Stimulated activated CD4-positive, alpha-beta T cell treated with anti-CD3 and anti-CD28 coated beads, Interleukin-15, amount 100 ng/mL, for 48 hours (primary cell): ENCODE results near the gene AKNA.

ENCODE experiments used
- DNase-seq, 2 donors: peaks; one replicate each; pipeline ENCODE4 v3.0.0-alpha.2; 2020; ENCODE audit warnings: low read depth in 2 of 2

The AKNA gene

DNA sequence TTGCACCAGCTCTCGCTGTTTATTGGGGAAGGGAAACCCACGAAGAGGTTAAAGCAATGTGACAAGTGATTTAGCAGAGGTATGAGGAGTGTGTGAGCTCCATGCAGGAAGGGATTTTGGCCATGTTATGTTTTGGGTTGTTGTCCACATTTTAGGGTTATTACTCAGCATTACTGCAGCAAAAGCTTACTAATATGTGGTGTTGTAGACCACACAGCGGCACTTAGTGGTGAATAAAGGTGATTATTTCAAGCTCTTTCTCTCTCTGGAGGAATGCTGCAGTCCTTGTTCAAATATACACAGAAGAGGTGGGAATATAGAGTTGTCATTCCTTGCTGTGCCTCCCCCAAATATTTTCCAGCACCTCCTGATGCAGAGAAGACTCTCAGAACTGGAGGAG is 29.7 kb upstream of the AKNA start:
- no peak for DNase-seq

GRCh38 chr9:114416906-114417305 is 29.1 kb upstream of the AKNA start:
- no peak for DNase-seq

- DNase-seq, result no peak
These were observed 28.5 kb upstream of the AKNA start for GRCh38 chr9:114416290-114416689.

GRCh38 chr9:114414346-114414745 is 26.6 kb upstream of the AKNA start:
- no peak for DNase-seq

GRCh38 chr9:114413861-114414301 is 26.1 kb upstream of the AKNA start:
- no peak for DNase-seq

- no peak for DNase-seq
These were observed 24.4 kb upstream of the AKNA start for GRCh38 chr9:114412048-114412683.

- no peak for DNase-seq
These were observed 23.7 kb upstream of the AKNA start for GRCh38 chr9:114411452-114411851.

DNA sequence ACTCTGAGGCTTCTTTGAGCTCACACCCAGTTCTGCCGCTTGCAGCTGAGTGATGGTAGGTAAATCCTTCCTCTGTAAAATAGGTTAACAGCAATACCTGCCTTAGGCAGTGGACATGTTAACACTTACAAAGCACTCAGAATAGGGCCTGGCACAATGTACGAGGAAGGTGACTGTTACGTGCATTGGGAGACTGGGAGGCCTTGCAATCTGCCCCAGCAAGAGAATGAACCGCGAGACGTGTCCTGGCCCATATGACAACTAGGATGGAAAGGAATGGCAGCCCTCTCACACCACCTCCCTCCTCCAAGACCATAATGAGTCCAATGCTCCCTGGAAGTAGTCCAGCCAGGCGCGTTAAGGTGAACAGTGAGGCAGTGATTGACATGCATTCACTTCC is 23.1 kb upstream of the AKNA start:
- no peak for DNase-seq

GRCh38 chr9:114409842-114410241 is 22.1 kb upstream of the AKNA start:
- no peak for DNase-seq

GRCh38 chr9:114409103-114409780 is 21.5 kb upstream of the AKNA start:
- DNase-seq, result no peak

- no peak for DNase-seq
These were observed 20.9 kb upstream of the AKNA start for GRCh38 chr9:114408645-114409044.

- no peak for DNase-seq
These were observed 20.1 kb upstream of the AKNA start for GRCh38 chr9:114407889-114408288.

DNA sequence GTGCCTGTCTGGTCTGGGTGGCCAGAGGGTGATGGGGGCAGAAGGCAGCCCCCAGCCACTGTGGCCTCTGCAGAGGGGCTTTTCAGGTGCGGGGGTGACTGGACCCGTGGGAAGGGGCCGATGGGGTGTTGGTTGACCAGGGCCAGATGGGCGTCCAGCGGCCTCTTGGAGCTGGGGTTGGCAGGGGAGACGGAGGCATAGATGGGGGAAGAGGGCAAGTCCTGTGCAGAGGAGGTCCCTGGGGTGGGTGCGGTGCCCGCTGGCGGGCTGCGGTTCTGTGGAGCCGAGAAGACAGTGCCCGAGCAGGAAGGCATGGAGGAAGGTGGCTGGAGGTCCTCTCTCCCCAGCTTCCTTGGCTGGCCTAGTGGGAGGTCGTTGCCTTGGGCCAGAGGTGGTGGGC is 18.7 kb upstream of the AKNA start:
- DNase-seq, result no peak

DNA sequence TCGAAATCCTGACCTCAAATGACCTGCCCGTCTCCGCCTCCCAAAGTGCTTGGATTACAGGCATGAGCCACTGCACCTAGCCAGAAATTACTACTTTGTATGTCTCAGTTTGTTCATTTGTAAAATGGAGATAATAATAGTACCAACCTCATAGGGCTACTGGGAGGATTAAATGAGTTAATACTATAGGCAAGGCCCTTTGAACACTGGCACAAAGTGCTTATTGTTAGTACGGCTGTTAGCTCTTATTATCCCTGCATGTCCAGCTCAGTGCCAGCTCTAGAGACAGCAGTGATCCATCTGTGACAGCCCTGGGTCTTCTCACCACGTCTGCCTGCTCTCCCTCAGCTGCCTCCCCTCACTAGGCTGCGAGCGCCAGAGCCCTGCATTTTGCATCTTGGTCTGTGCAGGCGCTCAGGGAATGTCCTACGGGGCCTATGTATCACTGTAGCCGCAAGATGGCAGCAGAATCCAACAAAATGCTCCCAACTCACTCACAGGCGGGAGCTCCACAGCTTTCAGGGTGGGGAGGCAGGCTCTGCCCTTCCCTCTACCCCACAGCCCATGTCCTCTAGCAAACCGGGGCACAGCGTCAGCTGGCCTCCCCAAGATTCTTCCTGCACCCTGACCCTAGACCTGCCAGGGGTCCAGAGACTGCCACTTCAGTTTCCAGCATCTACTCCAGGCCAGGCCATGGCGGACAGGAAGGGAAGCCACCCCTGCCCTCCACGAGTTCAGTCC is 17.7 kb upstream of the AKNA start:
- peak; percentile 56 to 73 for DNase-seq

- DNase-seq, result no peak
These were observed 16.7 kb upstream of the AKNA start for GRCh38 chr9:114404531-114404930.

DNA sequence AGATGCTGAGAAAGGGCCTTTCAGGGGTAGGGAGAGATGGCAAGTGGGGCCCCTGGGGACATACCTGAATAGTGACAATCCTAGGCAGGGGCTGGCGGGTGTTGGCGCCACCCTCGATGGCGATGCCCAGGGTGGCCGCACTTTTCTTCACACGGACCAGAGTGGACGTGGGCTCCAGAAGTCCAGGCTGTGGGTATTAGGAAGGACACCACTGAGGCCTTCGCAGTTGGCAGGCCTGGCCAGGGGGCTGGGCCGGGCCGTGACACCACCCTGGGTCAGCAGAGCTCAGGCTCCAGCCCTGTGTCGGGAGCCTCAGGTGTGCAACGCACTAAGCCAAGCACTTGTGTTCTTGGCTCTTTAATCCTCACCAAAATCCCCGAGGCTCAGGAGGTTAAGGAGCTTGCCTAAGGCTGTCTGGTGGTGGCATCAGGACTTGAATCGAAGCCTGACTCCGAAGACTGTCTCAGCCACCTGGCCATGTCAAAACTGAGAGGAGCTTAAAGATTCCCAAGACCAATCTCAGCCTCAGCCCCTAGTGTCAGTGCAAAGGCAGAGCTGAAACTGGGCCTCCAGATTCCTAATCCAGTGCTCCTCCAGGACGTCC is 15.5 kb upstream of the AKNA start:
- DNase-seq, result no peak

- no peak for DNase-seq
These were observed 13.6 kb upstream of the AKNA start for GRCh38 chr9:114401344-114401743.

DNA sequence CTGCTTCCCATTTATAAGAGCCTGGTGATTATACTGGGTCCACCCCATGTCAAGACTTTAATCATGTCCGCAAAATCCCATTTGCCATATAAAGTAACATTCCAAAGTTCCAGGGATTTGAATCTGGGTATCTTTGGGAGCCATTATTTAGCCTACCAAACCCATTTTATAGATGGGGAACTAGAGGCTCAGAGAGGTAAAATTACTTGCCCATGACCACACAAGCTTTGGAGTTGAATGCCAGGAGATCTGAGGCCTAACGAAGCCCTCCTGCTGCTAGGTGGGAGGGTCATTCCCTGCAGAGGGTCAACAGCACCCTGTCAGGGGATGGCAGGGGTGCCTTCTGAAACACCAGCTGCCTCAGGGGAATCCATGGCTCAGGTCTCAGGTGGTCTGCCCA is 13.0 kb upstream of the AKNA start:
- DNase-seq, result no peak

- DNase-seq, result no peak
These were observed 12.4 kb upstream of the AKNA start for GRCh38 chr9:114400219-114400618.

GRCh38 chr9:114399381-114399780 is 11.6 kb upstream of the AKNA start:
- no peak for DNase-seq

DNA sequence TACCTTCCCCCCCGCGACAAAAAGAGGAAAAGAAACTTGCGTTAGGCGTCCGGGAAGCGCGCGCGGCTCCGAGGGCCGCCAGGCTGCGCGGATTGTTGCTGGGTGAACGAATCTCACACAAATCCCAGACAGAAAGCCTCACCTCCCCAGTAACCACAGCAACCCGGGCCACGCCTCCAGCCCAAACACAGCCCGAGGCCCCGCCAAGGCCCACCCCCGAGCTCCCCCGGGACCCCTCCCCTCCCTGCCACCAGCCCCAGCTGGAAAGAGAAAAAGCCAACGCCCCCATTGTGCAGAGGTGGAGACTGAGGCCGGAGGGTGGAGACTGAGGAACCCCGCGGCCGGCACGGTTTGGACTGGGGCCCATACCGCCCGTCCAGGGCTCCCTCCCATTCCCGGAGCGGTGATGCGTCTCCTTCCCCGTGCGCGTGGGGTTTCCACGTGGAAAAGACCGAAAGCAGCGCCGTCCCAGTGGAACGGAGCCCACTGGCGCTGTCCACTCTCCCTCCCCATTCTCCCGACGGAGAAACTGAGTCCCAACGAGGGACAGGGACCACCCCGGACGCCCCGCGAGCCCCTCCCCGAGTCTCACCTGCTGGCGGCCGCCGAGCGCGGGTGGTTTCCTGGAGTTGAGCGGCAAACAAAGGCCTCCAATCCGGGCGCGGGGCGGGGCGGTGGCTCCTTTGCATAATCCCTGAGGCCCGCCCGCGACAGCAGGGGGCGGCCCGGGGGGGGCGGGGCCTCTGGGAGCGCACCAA is 10.2 kb upstream of the AKNA start:
- DNase-seq, result peak; percentile 88 to 93
